Breast epithelium (tissue), 4 donors: ENCODE results near the gene PPHLN1. TPM values are rescaled to one million over a fixed set of nuclear protein-coding genes. Genes with fewer than 3 reads are reported as not detected.

ENCODE experiments used
- DNase-seq, 2 donors: peaks; one replicate each; pipeline ENCODE4 v3.0.0-alpha.2; 2019; ENCODE audit warnings: low spot score in 2 of 2
- H3K27ac ChIP-seq, 2 donors: fragments of 200-600 bp; sonication (generic) in 1 of 2; one replicate each; pipeline ENCODE4 v1.5.1; 2016 to 2019; ENCODE audit warnings: mild to moderate bottlenecking in 1 of 2
- H3K27me3 ChIP-seq, 2 donors: fragments of 200-600 bp; sonication (generic) in 1 of 2; one replicate each; pipeline versions ENCODE4 v1.5.1 to v1.6.0; 2017 to 2019; ENCODE audit warnings: control low read depth in 1 of 2, mild to moderate bottlenecking in 1 of 2
- H3K36me3 ChIP-seq: fragments of 200-600 bp; one replicate; pipeline ENCODE4 v1.5.1; 2019
- H3K4me1 ChIP-seq, 2 donors: fragments of 200-600 bp; sonication (generic); one replicate each; pipeline ENCODE4 v1.5.1; 2016 to 2019; ENCODE audit warnings: control low read depth in 1 of 2
- H3K4me3 ChIP-seq, 3 donors: fragments of 200-600 bp; sonication (generic); 1 replicate in 2 of 3; 2 replicates in 1 of 3; pipeline ENCODE4 v1.5.1; 2016 to 2019; ENCODE audit warnings: mild to moderate bottlenecking in 3 of 3, moderate library complexity in 2 of 3
- H3K9me3 ChIP-seq, 2 donors: fragments of 200-600 bp; sonication (generic) in 1 of 2; one replicate each; pipeline ENCODE4 v1.5.1; 2016 to 2019; ENCODE audit warnings: control low read depth in 1 of 2
- POLR2A ChIP-seq: fragments of 450-650 bp; IDR thresholded peaks from one replicate; pipeline ENCODE4 v1.6.1; 2016; ENCODE audit warnings: antibody characterized with exemption, mild to moderate bottlenecking, moderate library complexity
- POLR2AphosphoS5 ChIP-seq, 3 donors: sonication (generic); formaldehyde crosslinking; IDR thresholded peaks; one replicate each; pipeline ENCODE4 v1.6.1; 2017; ENCODE audit warnings: antibody characterized with exemption in 3 of 3
- intact Hi-C: fragments of 100-400 bp; cut with DNase I; formaldehyde crosslinking; loops from one replicate; pipeline ENCODE4 v1.15.1; 2023; ENCODE audit warnings: low total_unique reads
- total RNA-seq, 3 donors: library from RNA; depleted of rRNA; stranded (reverse); fragments of >200 nt; gene quantifications; one replicate each; pipeline ENCODE4 v1.1.0, GENCODE V29; 2016
- TF ChIP-seq, protein P1 (sequence below), 3 donors: fragments of 450-650 bp; IDR thresholded peaks; one replicate each; pipeline ENCODE4 v1.5.1; 2016 to 2017; ENCODE audit warnings: antibody characterized with exemption in 3 of 3, mild to moderate bottlenecking in 3 of 3, moderate library complexity in 3 of 3

The PPHLN1 gene
- total RNA-seq, 3 donors from 2014 or later, result 52.0 to 90.6 (median 62.3) TPM

- TF ChIP-seq, protein P1, sequence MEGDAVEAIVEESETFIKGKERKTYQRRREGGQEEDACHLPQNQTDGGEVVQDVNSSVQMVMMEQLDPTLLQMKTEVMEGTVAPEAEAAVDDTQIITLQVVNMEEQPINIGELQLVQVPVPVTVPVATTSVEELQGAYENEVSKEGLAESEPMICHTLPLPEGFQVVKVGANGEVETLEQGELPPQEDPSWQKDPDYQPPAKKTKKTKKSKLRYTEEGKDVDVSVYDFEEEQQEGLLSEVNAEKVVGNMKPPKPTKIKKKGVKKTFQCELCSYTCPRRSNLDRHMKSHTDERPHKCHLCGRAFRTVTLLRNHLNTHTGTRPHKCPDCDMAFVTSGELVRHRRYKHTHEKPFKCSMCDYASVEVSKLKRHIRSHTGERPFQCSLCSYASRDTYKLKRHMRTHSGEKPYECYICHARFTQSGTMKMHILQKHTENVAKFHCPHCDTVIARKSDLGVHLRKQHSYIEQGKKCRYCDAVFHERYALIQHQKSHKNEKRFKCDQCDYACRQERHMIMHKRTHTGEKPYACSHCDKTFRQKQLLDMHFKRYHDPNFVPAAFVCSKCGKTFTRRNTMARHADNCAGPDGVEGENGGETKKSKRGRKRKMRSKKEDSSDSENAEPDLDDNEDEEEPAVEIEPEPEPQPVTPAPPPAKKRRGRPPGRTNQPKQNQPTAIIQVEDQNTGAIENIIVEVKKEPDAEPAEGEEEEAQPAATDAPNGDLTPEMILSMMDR (IDR thresholded peaks at IDR 0.05), result no peak
- no peak for TF ChIP-seq POLR2AphosphoS5 (IDR thresholded peaks at IDR 0.05)
- no peak for TF ChIP-seq POLR2A
- H3K4me3 ChIP-seq, result no peak overlapping the region
- intact Hi-C loops, result no loop called here
- no peaks in the 10 kb centered on the region for H3K4me1 ChIP-seq
- no peaks in the 10 kb centered on the region for H3K36me3 ChIP-seq
- H3K27ac ChIP-seq, result no peak overlapping the region
- no peaks in the 10 kb centered on the region for H3K9me3 ChIP-seq
- DNase-seq, result no peak
- no peaks in the 10 kb centered on the region for H3K27me3 ChIP-seq
Measured at GRCh38 chr12:42422785-42423184, 96.8 kb downstream of the PPHLN1 start.

- H3K4me1 ChIP-seq, result no peaks in the 10 kb centered on the region
- intact Hi-C loops, result no loop called here
- no peak overlapping the region for H3K27ac ChIP-seq
- H3K36me3 ChIP-seq, result no peaks in the 10 kb centered on the region
- no peak overlapping the region for H3K4me3 ChIP-seq
- DNase-seq, result no peak
- TF ChIP-seq, protein P1 (IDR thresholded peaks at IDR 0.05), result no peak
- TF ChIP-seq POLR2AphosphoS5 (IDR thresholded peaks at IDR 0.05), result no peak
- TF ChIP-seq POLR2A, result no peak
- no peaks in the 10 kb centered on the region for H3K27me3 ChIP-seq
- H3K9me3 ChIP-seq, result no peaks in the 10 kb centered on the region
Measured at GRCh38 chr12:42426746-42427145, 100.8 kb downstream of the PPHLN1 start.

DNA sequence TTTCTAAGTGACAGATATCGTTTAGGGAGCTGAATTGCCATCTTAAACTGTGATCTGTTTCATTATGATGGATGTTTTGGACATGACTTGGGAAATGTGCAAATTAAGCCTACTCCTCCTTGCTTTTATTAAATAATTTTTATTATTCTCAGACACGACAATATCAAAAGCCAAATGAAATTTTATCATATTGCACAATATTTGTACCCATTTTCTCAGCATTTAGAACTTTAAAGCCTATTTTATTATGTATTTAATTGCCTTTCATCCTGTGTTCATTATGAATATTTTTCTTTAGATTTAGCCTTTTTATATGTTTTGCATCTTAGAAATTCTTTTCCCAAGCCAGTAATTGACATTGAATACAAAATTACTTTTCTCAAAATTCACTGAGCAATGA, 102.9 kb downstream of the PPHLN1 start:
- Histone ChIP-seq H3K27ac (no peak overlapping the region), H3K27me3 (no peaks in the 10 kb centered on the region), H3K4me3 (no peak overlapping the region), H3K9me3 (no peaks in the 10 kb centered on the region), H3K36me3 (no peaks in the 10 kb centered on the region), H3K4me1 (no peaks in the 10 kb centered on the region)
- TF ChIP-seq, protein P1 (IDR thresholded peaks at IDR 0.05), result no peak
- TF ChIP-seq POLR2A (no peak), POLR2AphosphoS5 (IDR thresholded peaks at IDR 0.05) (no peak)
- intact Hi-C loops, result no loop called here
- no peak for DNase-seq

DNA sequence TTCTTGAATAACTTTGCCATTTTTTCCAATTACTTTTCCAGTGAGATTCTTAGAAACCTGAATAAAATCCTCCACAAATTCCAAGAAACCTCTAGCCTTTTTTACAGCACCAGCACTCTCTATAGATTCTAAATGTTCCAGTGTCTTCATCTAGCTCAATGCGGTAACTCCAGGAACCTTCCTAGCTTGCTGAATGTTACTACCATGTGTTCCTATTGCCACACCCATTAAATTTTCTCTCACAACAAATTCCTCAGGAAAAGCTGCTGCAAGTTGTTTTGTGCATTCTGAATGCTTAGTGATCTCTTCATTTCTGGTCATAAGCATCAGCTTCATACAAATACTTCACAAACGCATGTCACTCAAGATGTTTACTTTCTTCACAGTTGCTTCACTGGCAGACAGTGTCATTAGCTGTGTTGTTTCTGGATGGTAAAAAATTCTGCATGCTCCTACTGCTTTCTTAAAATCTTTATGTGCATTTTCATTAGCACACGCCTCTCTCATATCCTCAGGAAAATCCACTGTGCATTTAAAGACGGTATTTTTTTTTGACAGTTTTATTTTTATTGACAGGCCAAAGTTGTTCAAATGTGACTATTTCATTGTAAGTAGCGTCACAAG, 106.7 kb downstream of the PPHLN1 start:
- no peaks in the 10 kb centered on the region for H3K36me3 ChIP-seq
- intact Hi-C loops, result no loop called here

GRCh38 chr12:42440608-42441007, 114.6 kb downstream of the PPHLN1 start:
- no peaks in the 10 kb centered on the region for H3K36me3 ChIP-seq
- no peak overlapping the region for H3K27ac ChIP-seq
- peaks cover 0 to 9% of the 10 kb centered on the region in 2 donors for H3K9me3 ChIP-seq
- TF ChIP-seq, protein P1 (IDR thresholded peaks at IDR 0.05), result no peak
- TF ChIP-seq POLR2AphosphoS5 (IDR thresholded peaks at IDR 0.05) (no peak), POLR2A (no peak)
- DNase-seq, result no peak
- no peak overlapping the region for H3K4me3 ChIP-seq
- H3K4me1 ChIP-seq, result no peaks in the 10 kb centered on the region
- H3K27me3 ChIP-seq, result no peaks in the 10 kb centered on the region
- intact Hi-C loops, result no loop called here

More for the DNA sequence above, 106.7 kb downstream of the PPHLN1 start:
- no peak overlapping the region for H3K4me3 ChIP-seq
- H3K27ac ChIP-seq, result no peak overlapping the region
- no peaks in the 10 kb centered on the region for H3K27me3 ChIP-seq
- no peak for DNase-seq
- TF ChIP-seq POLR2A (no peak), POLR2AphosphoS5 (IDR thresholded peaks at IDR 0.05) (no peak)
- TF ChIP-seq, protein P1 (IDR thresholded peaks at IDR 0.05), result no peak
- no peaks in the 10 kb centered on the region for H3K9me3 ChIP-seq
- H3K4me1 ChIP-seq, result no peaks in the 10 kb centered on the region
